Measurements from ENCODE around the gene EZH2.

Gene EZH2

GRCh38 chr7:148906707-148907498, 22.8 kb upstream of the EZH2 start:
- TF ChIP-seq POLR2AphosphoS5 (IDR thresholded peaks at IDR 0.05; ENCODE audit: low read depth, low read length) = no peak
- no peak for TF ChIP-seq SIN3A (IDR thresholded peaks at IDR 0.05; ENCODE audit: borderline replicate concordance, insufficient read depth, low read length)
- no peak for TF ChIP-seq REST (IDR thresholded peaks at IDR 0.05; ENCODE audit: insufficient read depth in 1 of 2, low read depth in 2 of 2, low read length in 2 of 2)
- no peak for TF ChIP-seq TAF1 (IDR thresholded peaks at IDR 0.05; ENCODE audit: borderline replicate concordance, insufficient read depth, low read length)
- TF ChIP-seq FOXP2 (optimal IDR thresholded peaks at IDR 0.05; ENCODE audit: borderline replicate concordance, extremely low read depth, extremely low read length, insufficient read depth) = no peak

- TF ChIP-seq TAF1 (IDR thresholded peaks at IDR 0.05; ENCODE audit: borderline replicate concordance, insufficient read depth, low read length) (no peak), FOXP2 (optimal IDR thresholded peaks at IDR 0.05; ENCODE audit: borderline replicate concordance, extremely low read depth, extremely low read length, insufficient read depth) (no peak), POLR2AphosphoS5 (IDR thresholded peaks at IDR 0.05; ENCODE audit: low read depth, low read length) (no peak), REST (IDR thresholded peaks at IDR 0.05; ENCODE audit: insufficient read depth in 1 of 2, low read depth in 2 of 2, low read length in 2 of 2) (no peak), SIN3A (IDR thresholded peaks at IDR 0.05; ENCODE audit: borderline replicate concordance, insufficient read depth, low read length) (no peak)
These were observed 21.1 kb upstream of the EZH2 start for GRCh38 chr7:148905093-148905666.

GRCh38 chr7:148903504-148903903, 19.4 kb upstream of the EZH2 start:
- no peak for TF ChIP-seq TAF1 (IDR thresholded peaks at IDR 0.05; ENCODE audit: borderline replicate concordance, insufficient read depth, low read length)
- TF ChIP-seq SIN3A (IDR thresholded peaks at IDR 0.05; ENCODE audit: borderline replicate concordance, insufficient read depth, low read length) = no peak
- TF ChIP-seq FOXP2 (optimal IDR thresholded peaks at IDR 0.05; ENCODE audit: borderline replicate concordance, extremely low read depth, extremely low read length, insufficient read depth) = no peak
- no peak for TF ChIP-seq POLR2AphosphoS5 (IDR thresholded peaks at IDR 0.05; ENCODE audit: low read depth, low read length)
- TF ChIP-seq REST (IDR thresholded peaks at IDR 0.05; ENCODE audit: insufficient read depth in 1 of 2, low read depth in 2 of 2, low read length in 2 of 2) = no peak

- TF ChIP-seq REST (IDR thresholded peaks at IDR 0.05; ENCODE audit: insufficient read depth in 1 of 2, low read depth in 2 of 2, low read length in 2 of 2) (no peak), POLR2AphosphoS5 (IDR thresholded peaks at IDR 0.05; ENCODE audit: low read depth, low read length) (no peak), SIN3A (IDR thresholded peaks at IDR 0.05; ENCODE audit: borderline replicate concordance, insufficient read depth, low read length) (no peak), TAF1 (IDR thresholded peaks at IDR 0.05; ENCODE audit: borderline replicate concordance, insufficient read depth, low read length) (no peak), FOXP2 (optimal IDR thresholded peaks at IDR 0.05; ENCODE audit: borderline replicate concordance, extremely low read depth, extremely low read length, insufficient read depth) (no peak)
These were observed 17.1 kb upstream of the EZH2 start for GRCh38 chr7:148901178-148901577.
